Choroid plexus epithelial cell (primary cell): ENCODE data around the gene LYPD1.

Source experiments
- DNase-seq: peaks from one replicate; pipeline ENCODE4 v3.0.0-alpha.2; 2010; ENCODE audit warnings: low read depth
- H3K4me3 ChIP-seq: 2 replicates; pipeline ENCODE4 v1.5.1; 2011; ENCODE audit warnings: low read depth, mild to moderate bottlenecking, control low read depth, low read length, moderate library complexity
- TF ChIP-seq, protein P1 (sequence below): conservative IDR thresholded peaks from 2 replicates; pipeline ENCODE4 v1.5.1; 2011; ENCODE audit warnings: low read depth, mild to moderate bottlenecking, control low read depth, inconsistent platforms, low read length, moderate library complexity

The LYPD1 gene

DNA sequence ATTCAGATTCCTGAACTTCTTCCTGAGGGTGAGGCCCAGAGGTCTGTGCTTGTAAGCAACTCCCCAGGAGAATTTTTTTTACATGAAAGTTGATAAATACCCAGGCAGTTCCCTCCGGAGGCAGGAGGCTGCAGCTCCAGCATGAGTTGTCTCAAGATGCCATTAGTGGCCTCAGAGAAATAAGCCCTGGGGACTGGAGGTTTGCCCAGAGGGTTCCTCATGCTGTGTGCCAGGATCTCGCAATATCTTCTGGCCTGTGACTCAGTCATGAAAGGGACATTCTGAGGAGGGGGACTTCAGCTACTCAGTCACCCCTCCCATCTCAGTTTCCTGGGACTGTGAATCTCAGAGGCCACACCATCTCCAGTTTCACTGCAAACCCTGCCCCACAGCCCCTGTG, 49.9 kb downstream of the LYPD1 start:
- no peak for DNase-seq
- TF ChIP-seq, protein P1, sequence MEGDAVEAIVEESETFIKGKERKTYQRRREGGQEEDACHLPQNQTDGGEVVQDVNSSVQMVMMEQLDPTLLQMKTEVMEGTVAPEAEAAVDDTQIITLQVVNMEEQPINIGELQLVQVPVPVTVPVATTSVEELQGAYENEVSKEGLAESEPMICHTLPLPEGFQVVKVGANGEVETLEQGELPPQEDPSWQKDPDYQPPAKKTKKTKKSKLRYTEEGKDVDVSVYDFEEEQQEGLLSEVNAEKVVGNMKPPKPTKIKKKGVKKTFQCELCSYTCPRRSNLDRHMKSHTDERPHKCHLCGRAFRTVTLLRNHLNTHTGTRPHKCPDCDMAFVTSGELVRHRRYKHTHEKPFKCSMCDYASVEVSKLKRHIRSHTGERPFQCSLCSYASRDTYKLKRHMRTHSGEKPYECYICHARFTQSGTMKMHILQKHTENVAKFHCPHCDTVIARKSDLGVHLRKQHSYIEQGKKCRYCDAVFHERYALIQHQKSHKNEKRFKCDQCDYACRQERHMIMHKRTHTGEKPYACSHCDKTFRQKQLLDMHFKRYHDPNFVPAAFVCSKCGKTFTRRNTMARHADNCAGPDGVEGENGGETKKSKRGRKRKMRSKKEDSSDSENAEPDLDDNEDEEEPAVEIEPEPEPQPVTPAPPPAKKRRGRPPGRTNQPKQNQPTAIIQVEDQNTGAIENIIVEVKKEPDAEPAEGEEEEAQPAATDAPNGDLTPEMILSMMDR, result no peak
- no peak overlapping the region for H3K4me3 ChIP-seq

DNA sequence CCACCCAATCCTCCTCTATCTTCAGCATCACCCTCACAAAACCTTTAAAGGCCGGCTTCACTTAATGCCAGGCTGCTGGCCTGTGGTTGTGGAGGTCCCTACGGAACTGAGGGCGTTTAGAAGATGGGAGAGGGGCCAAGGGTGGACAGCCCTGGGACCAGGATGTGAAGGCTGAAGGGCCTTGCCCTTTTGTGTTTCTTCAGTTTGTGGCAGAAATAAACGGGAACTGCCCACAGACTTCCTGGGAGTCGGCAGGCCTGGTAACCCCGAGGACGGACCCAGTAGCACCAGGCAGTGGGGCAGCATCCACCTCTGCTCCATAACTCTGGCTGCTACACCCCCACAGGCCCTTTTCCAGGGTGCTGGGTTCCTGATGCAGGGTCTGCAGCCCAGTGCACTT, 51.3 kb downstream of the LYPD1 start:
- no peak for DNase-seq
- H3K4me3 ChIP-seq, result no peak overlapping the region
- TF ChIP-seq, protein P1, result no peak

DNA sequence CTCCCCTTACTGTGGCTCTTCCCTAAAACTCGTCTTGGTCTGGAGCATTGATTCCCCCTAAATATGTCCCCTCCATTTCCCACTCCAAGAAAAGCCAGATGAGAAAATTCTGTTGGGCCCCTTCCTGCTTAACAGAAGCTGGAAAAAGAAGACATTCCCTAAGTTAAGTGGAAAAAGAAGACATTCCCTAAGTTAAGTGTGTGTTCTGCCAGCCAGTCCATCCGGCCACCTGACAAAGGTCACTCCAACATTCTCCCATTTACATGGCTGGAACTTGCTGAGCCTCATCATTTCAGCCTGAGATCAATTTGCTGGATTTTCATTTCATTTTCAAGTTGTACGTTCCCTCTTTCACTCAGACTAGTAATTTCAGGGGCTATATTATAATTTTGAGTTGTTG, 52.0 kb downstream of the LYPD1 start:
- H3K4me3 ChIP-seq, result no peak overlapping the region
- no peak for DNase-seq
- TF ChIP-seq, protein P1, result no peak

DNA sequence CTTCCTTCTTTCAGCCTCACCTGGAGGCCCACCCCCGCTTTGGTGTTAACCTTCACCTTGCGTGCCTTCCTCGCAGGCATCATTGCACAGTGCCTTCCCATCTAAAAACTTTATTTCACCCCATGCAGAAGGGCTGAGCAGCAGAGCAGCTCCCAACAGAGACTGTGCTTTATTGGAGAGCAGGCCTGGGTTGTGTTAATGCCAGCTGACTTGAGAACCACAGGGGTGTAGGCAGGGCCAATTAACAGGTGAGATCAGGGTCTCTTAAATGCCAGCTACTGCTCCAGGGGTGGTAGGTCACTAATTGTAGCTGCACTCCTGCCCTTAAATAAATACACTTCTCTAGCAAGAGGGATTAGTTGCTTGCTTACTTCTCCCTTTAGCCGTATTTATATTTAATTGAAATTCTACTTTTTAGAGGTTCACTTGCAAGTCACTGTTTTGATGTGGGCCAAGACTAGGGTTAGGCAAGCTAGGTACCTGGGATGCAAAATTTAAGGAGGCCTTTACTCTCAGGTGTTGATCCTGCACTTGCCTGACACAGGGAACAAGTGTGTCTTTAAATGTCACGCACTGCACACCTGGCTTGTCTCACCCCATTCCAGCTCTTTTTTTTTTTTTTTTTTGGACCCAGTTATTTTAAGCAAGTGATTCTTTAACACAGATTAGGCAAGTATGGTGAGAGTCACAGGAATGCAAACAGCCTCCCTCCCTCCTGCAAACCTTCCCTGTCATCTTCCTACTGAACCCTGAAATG, 54.5 kb downstream of the LYPD1 start:
- TF ChIP-seq, protein P1, result no peak
- DNase-seq, result no peak
- H3K4me3 ChIP-seq, result no peak overlapping the region

DNA sequence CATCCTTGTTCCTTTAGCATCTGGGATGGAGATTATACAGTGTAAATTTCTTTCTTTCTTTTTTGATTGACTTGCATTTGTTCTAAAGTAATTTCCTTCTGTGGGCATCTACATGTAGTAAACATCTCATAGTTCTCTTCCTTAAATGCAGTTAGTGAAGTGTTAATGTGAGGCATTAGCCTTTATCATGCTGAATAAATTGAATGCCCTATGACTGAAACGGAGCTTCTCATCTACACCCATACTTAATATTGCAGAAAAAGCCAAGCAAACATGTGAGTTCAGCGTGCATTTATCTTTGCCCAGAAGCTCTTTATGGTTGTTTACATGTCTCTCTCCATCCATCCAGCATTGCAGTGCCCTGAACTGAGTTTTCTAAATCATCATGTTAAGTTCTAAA, 58.3 kb downstream of the LYPD1 start:
- DNase-seq, result no peak
- TF ChIP-seq, protein P1, result no peak
- no peak overlapping the region for H3K4me3 ChIP-seq

DNA sequence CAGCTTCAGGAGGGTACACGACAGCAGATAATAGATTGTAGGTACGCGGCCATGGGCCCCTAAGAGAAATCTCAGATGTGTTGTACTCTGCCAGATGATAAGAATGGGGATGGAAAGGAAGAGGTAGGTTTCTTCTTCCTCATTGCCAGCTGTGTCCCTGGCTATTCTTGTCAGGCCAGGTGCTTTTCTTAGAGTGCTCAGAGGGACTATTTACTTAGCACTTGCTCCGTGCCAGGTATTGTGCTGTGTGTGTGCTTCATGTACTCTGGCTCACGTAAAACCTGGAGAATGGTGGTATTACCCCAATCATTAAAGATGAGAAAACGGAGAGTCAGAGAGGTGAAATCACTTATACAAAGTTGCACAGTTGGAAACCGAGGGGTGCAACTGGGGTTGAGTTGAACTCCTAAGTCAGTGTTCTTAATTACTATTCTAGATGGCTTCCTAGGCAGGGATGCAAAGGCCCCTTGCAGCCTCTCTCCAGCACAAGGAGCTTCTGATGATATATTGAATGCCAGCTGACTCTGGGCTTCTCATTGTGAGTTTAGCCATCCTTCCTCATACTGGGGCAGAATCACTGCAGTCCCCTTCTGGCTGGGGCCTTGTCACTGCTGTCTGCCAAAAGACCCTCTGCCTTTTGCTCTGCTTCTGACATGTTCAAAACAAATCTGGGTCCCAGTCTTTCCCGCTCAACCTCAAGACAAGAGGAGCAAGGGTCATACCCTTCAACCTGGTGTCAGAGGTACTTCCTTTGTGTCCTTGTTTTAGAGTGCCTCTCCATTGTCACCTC, 60.7 kb downstream of the LYPD1 start:
- DNase-seq, result no peak
- H3K4me3 ChIP-seq, result no peak overlapping the region
- TF ChIP-seq, protein P1, result no peak
